ENCODE data around the gene ELP4.

DNA sequence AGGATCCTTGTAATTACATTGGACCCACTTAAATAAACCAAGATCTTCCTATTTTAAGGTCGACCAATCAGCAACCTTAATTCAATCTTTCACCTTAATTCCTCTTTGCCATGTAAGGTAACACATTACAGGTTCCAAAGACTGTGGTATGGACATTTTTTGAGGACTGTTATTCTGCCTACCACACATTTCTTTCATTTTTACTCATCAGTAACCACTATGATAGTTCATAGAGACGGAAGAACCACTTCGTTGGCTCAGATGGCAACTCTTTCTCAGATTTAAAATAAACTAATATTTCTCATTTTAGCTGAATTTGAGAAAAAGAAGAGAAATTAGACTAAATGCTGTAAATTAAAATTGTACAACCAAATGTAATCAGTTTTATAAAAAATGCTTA, 205.3 kb downstream of the ELP4 start:
- TF ChIP-seq GATA2 (IDR thresholded peaks at IDR 0.05; ENCODE audit: low read depth, low read length) (no peak), GATA3 (IDR thresholded peaks at IDR 0.05; ENCODE audit: low read depth, low read length) (no peak)

Measured in SH-SY5Y (cell line).